ENCODE data around the gene ENOPH1. TPM values are rescaled to one million over a fixed set of nuclear protein-coding genes. Genes with fewer than 3 reads are reported as not detected.
"Not testable (repeated sequence)": the region's sequence is repeated elsewhere in the genome, so short reads cannot be mapped to it uniquely, and the experiment has no call there.

Gene ENOPH1
- total and polyA plus RNA-seq, 5 donors from 2014 or later = 26.7 to 48.7 (median 47.1) TPM

DNA sequence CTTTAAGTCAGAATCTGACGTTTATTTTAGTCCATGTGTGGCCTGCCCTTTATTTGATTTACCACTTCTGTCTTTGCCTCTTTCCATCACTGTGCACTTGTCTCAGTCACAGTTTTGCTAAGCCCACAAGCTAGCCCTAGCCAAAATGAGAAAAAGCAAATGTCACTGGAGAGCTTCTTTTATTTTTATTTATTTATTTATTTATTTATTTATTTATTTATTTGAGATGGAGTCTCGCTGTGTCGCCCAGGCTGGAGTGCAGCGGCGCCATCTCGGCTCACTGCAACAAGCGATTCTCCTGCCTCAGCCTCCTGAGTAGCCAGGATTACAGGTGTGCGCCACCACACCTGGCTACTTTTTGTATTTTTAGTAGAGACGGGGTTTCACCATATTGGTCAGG, 40.3 kb upstream of the ENOPH1 start:
- H3K27ac ChIP-seq (ENCODE audit: insufficient read depth, low read length, poor library complexity, severe bottlenecking); H3K4me3 Mint-ChIP-seq; DNase-seq; H3K36me3 Mint-ChIP-seq; H3K27ac Mint-ChIP-seq; H3K4me3 ChIP-seq (ENCODE audit: low read depth, low read length); H3K36me3 ChIP-seq (ENCODE audit: control insufficient read depth, insufficient read depth, low read length); H3K9me3 Mint-ChIP-seq; H3K4me1 Mint-ChIP-seq; H3K27me3 ChIP-seq (ENCODE audit: control insufficient read depth, insufficient read depth, low read length); ATAC-seq (ENCODE audit: low read depth in 2 of 2); H3K27me3 Mint-ChIP-seq; H3K4me1 ChIP-seq (ENCODE audit: control insufficient read depth, insufficient read depth, low read length, poor library complexity, severe bottlenecking); H3K9me3 ChIP-seq (ENCODE audit: control insufficient read depth in 2 of 2, low read length in 2 of 2): not testable (repeated sequence)

- no peaks in the 10 kb centered on the region for H3K9me3 Mint-ChIP-seq
- DNase-seq (no peak), ATAC-seq (ENCODE audit: low read depth in 2 of 2) (no peak)
- no peaks in the 10 kb centered on the region for H3K36me3 ChIP-seq (ENCODE audit: control insufficient read depth, insufficient read depth, low read length)
- H3K4me3 ChIP-seq (ENCODE audit: low read depth, low read length) = no peak overlapping the region
- H3K36me3 Mint-ChIP-seq = no peaks in the 10 kb centered on the region
- H3K27me3 ChIP-seq (ENCODE audit: control insufficient read depth, insufficient read depth, low read length) = no peaks in the 10 kb centered on the region
- peaks cover 23% of the 10 kb centered on the region for H3K27me3 Mint-ChIP-seq
- H3K9me3 ChIP-seq (ENCODE audit: control insufficient read depth in 2 of 2, low read length in 2 of 2) = no peaks in the 10 kb centered on the region
- H3K27ac Mint-ChIP-seq = no peak overlapping the region
- peaks cover 0 to 2% (median 0%) of the 10 kb centered on the region in 4 donors for H3K4me1 Mint-ChIP-seq
- H3K4me3 Mint-ChIP-seq = no peak overlapping the region
- H3K4me1 ChIP-seq (ENCODE audit: control insufficient read depth, insufficient read depth, low read length, poor library complexity, severe bottlenecking) = no peaks in the 10 kb centered on the region
- H3K27ac ChIP-seq (ENCODE audit: insufficient read depth, low read length, poor library complexity, severe bottlenecking) = no peak overlapping the region
Observed at GRCh38 chr4:82394896-82395295, 35.5 kb upstream of the ENOPH1 start.

DNA sequence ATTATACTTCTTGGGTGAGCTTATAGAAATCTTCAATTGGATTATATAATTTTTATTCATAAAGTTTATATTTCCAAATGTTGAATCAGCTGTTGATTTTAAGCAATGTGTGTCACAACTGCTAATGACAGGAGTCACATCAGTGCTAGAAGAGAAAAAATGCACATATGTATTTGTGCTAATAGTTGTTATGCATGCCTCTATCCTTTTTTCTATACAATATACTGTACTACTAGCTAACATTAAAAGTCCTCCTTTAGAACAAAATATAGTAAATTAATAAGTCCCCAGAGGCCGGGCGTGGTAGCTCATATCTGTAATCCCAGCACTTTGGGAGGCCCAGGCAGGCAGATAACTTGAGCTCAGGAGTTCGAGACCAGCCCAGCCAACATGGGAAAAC, 32.9 kb upstream of the ENOPH1 start:
- Mint-ChIP-seq H3K27ac (no peak overlapping the region), H3K27me3 (peaks cover 34% of the 10 kb centered on the region), H3K36me3 (no peaks in the 10 kb centered on the region), H3K9me3 (no peaks in the 10 kb centered on the region), H3K4me1 (no peaks in the 10 kb centered on the region), H3K4me3 (no peak overlapping the region)
- no peak for DNase-seq
- no peaks in the 10 kb centered on the region for H3K9me3 ChIP-seq (ENCODE audit: control insufficient read depth in 2 of 2, low read length in 2 of 2)
- no peaks in the 10 kb centered on the region for H3K4me1 ChIP-seq (ENCODE audit: control insufficient read depth, insufficient read depth, low read length, poor library complexity, severe bottlenecking)
- H3K27ac ChIP-seq (ENCODE audit: insufficient read depth, low read length, poor library complexity, severe bottlenecking) = no peak overlapping the region
- H3K27me3 ChIP-seq (ENCODE audit: control insufficient read depth, insufficient read depth, low read length) = peaks cover 3% of the 10 kb centered on the region
- no peak for ATAC-seq (ENCODE audit: low read depth in 2 of 2)
- no peaks in the 10 kb centered on the region for H3K36me3 ChIP-seq (ENCODE audit: control insufficient read depth, insufficient read depth, low read length)
- no peak overlapping the region for H3K4me3 ChIP-seq (ENCODE audit: low read depth, low read length)

DNA sequence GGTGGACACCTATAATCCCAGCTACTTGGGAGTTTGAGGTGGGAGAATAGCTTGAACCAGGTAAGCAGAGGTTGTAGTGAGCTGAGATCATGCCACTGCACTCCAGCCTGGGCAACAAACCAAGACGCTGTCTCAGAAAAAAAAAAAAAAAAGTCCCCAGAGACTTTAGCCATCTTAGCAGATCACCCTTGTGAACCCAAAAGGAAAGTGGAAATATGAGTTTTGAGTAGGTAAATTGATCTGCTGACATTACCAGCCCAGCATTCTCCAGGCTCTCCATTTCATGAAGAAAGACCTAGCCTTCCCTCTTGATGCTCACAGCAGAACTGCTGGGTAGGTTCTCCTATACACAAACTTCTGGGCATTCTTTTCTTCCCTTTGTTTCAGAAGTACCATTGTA, 32.1 kb upstream of the ENOPH1 start:
- no peaks in the 10 kb centered on the region for H3K4me1 Mint-ChIP-seq
- peaks cover 36% of the 10 kb centered on the region for H3K27me3 Mint-ChIP-seq
- H3K4me3 ChIP-seq (ENCODE audit: low read depth, low read length) = no peak overlapping the region
- H3K36me3 Mint-ChIP-seq = no peaks in the 10 kb centered on the region
- ATAC-seq (ENCODE audit: low read depth in 2 of 2) = no peak
- H3K4me3 Mint-ChIP-seq = no peak overlapping the region
- no peaks in the 10 kb centered on the region for H3K9me3 ChIP-seq (ENCODE audit: control insufficient read depth in 2 of 2, low read length in 2 of 2)
- no peak for DNase-seq
- H3K27ac ChIP-seq (ENCODE audit: insufficient read depth, low read length, poor library complexity, severe bottlenecking) = no peak overlapping the region
- H3K27me3 ChIP-seq (ENCODE audit: control insufficient read depth, insufficient read depth, low read length) = peaks cover 3% of the 10 kb centered on the region
- H3K9me3 Mint-ChIP-seq = no peaks in the 10 kb centered on the region
- H3K4me1 ChIP-seq (ENCODE audit: control insufficient read depth, insufficient read depth, low read length, poor library complexity, severe bottlenecking) = no peaks in the 10 kb centered on the region
- H3K27ac Mint-ChIP-seq = no peak overlapping the region
- no peaks in the 10 kb centered on the region for H3K36me3 ChIP-seq (ENCODE audit: control insufficient read depth, insufficient read depth, low read length)

- Histone ChIP-seq H3K36me3 (ENCODE audit: control insufficient read depth, insufficient read depth, low read length) (no peaks in the 10 kb centered on the region), H3K9me3 (ENCODE audit: control insufficient read depth in 2 of 2, low read length in 2 of 2) (no peaks in the 10 kb centered on the region), H3K27ac (ENCODE audit: insufficient read depth, low read length, poor library complexity, severe bottlenecking) (no peak overlapping the region), H3K4me3 (ENCODE audit: low read depth, low read length) (no peak overlapping the region), H3K27me3 (ENCODE audit: control insufficient read depth, insufficient read depth, low read length) (peaks cover 3% of the 10 kb centered on the region), H3K4me1 (ENCODE audit: control insufficient read depth, insufficient read depth, low read length, poor library complexity, severe bottlenecking) (no peaks in the 10 kb centered on the region)
- no peaks in the 10 kb centered on the region for H3K9me3 Mint-ChIP-seq
- peak overlapping the region in 1 of 3 donors; percentile 84 for H3K27ac Mint-ChIP-seq
- peaks cover 36% of the 10 kb centered on the region for H3K27me3 Mint-ChIP-seq
- no peaks in the 10 kb centered on the region for H3K36me3 Mint-ChIP-seq
- H3K4me1 Mint-ChIP-seq = no peaks in the 10 kb centered on the region
- no peak for DNase-seq
- H3K4me3 Mint-ChIP-seq = no peak overlapping the region
- ATAC-seq (ENCODE audit: low read depth in 2 of 2) = no peak
Observed at GRCh38 chr4:82401600-82401999, 28.8 kb upstream of the ENOPH1 start.

DNA sequence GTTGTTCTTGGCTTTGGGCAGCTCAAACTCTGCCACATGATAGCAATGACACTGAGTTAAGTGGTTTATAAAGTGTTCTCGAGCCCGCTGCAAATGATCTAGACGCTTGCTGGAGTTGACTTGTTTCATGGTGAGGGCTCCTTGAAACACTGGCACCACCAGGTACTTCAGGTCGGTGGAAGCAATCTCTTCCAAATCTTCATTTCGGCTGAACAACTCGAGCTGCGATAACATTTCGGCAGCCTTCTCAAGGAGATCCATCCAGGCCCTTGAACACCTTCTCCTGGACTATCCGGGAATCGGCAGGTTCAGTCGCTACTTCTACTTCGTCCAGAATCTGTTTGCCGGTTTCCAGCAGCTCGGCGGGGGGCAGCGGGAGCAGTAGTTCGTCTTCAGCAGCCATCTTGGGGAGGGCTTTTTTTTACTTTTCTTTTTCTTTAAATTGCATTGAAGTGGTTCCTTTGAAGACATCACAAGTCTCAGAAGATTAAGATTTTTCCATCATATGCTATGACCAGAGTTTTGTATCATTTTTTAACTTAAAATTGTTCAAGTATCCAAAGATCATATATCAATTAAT, 28.1 kb upstream of the ENOPH1 start:
- H3K27ac Mint-ChIP-seq = no peak overlapping the region
- H3K27me3 Mint-ChIP-seq = peaks cover 36% of the 10 kb centered on the region
- H3K9me3 Mint-ChIP-seq = no peaks in the 10 kb centered on the region
- no peak overlapping the region for H3K4me3 Mint-ChIP-seq
- no peaks in the 10 kb centered on the region for H3K4me1 Mint-ChIP-seq
- H3K36me3 ChIP-seq (ENCODE audit: control insufficient read depth, insufficient read depth, low read length) = no peaks in the 10 kb centered on the region
- no peak overlapping the region for H3K4me3 ChIP-seq (ENCODE audit: low read depth, low read length)
- H3K4me1 ChIP-seq (ENCODE audit: control insufficient read depth, insufficient read depth, low read length, poor library complexity, severe bottlenecking) = no peaks in the 10 kb centered on the region
- H3K27ac ChIP-seq (ENCODE audit: insufficient read depth, low read length, poor library complexity, severe bottlenecking) = no peak overlapping the region
- H3K36me3 Mint-ChIP-seq = no peaks in the 10 kb centered on the region
- no peak for ATAC-seq (ENCODE audit: low read depth in 2 of 2)
- DNase-seq = no peak
- no peaks in the 10 kb centered on the region for H3K9me3 ChIP-seq (ENCODE audit: control insufficient read depth in 2 of 2, low read length in 2 of 2)
- H3K27me3 ChIP-seq (ENCODE audit: control insufficient read depth, insufficient read depth, low read length) = peaks cover 3% of the 10 kb centered on the region

DNA sequence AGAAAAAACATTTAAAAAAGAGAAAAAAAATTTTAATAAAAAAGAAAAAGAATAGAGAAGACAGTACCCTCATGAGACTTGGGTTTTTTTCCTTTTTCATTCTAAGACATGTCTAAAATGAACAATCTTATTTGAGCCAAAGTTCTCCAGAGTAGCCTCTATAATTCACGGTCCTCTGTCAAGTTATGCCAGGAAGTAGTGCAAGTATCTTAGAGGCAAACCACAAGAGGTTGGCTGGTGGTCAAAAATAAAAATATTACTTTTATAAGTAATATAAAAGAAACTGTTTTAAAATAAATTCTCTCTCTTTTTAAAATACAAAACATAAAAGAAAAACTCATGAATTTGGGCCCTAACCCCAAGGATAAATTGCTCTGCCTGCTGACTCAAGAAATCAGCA, 26.7 kb upstream of the ENOPH1 start:
- Histone ChIP-seq H3K4me3 (ENCODE audit: low read depth, low read length) (no peak overlapping the region), H3K27me3 (ENCODE audit: control insufficient read depth, insufficient read depth, low read length) (peaks cover 3% of the 10 kb centered on the region), H3K27ac (ENCODE audit: insufficient read depth, low read length, poor library complexity, severe bottlenecking) (no peak overlapping the region), H3K4me1 (ENCODE audit: control insufficient read depth, insufficient read depth, low read length, poor library complexity, severe bottlenecking) (no peaks in the 10 kb centered on the region), H3K9me3 (ENCODE audit: control insufficient read depth in 2 of 2, low read length in 2 of 2) (no peaks in the 10 kb centered on the region), H3K36me3 (ENCODE audit: control insufficient read depth, insufficient read depth, low read length) (no peaks in the 10 kb centered on the region)
- Mint-ChIP-seq H3K9me3 (no peaks in the 10 kb centered on the region), H3K27ac (no peak overlapping the region), H3K4me1 (no peaks in the 10 kb centered on the region), H3K36me3 (no peaks in the 10 kb centered on the region), H3K4me3 (no peak overlapping the region), H3K27me3 (peaks cover 31% of the 10 kb centered on the region)
- no peak for ATAC-seq (ENCODE audit: low read depth in 2 of 2)
- DNase-seq = no peak

DNA sequence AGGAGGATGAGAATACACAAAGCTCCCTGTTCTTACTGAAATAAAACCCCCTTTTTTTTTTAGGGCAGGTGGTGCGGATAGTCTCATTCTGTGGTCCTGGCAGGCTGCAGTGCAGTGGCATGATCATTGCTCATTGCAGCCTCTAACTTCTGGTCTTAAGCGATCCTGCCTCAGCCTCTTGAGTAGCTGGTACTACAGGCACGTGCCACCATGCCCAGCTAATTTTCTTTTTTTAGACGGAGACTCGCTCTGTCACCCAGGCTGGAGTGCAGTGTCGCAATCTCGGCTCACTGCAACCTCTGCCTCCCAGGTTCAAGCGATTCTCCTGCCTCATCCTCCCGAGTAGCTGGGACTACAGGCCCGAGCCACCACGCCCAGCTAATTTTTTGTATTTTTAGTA, 15.3 kb upstream of the ENOPH1 start:
- not testable (repeated sequence) for DNase-seq; H3K27ac ChIP-seq (ENCODE audit: insufficient read depth, low read length, poor library complexity, severe bottlenecking); H3K9me3 Mint-ChIP-seq; H3K27ac Mint-ChIP-seq; H3K4me3 ChIP-seq (ENCODE audit: low read depth, low read length); H3K9me3 ChIP-seq (ENCODE audit: control insufficient read depth in 2 of 2, low read length in 2 of 2); ATAC-seq (ENCODE audit: low read depth in 2 of 2); H3K36me3 Mint-ChIP-seq; H3K4me3 Mint-ChIP-seq; H3K27me3 ChIP-seq (ENCODE audit: control insufficient read depth, insufficient read depth, low read length); H3K4me1 ChIP-seq (ENCODE audit: control insufficient read depth, insufficient read depth, low read length, poor library complexity, severe bottlenecking); H3K4me1 Mint-ChIP-seq; H3K36me3 ChIP-seq (ENCODE audit: control insufficient read depth, insufficient read depth, low read length)
- peaks cover 41% of the 10 kb centered on the region for H3K27me3 Mint-ChIP-seq

Data from CD4-positive, CD25-positive, alpha-beta regulatory T cell (primary cell).